Pericardium fibroblast (primary cell): Measurements from ENCODE around the gene ALOX5AP. TPM values are rescaled to one million over a fixed set of nuclear protein-coding genes. Genes with fewer than 3 reads are reported as not detected.

Experiments used
- total RNA-seq: library from RNA; depleted of rRNA; stranded (reverse); fragments of >200 nt; gene quantifications from 2 replicates; pipeline ENCODE4 v1.2.3, GENCODE V29; 2015

The ALOX5AP gene
- total RNA-seq = 0.26 and 1.2 TPM in 2 replicates

DNA sequence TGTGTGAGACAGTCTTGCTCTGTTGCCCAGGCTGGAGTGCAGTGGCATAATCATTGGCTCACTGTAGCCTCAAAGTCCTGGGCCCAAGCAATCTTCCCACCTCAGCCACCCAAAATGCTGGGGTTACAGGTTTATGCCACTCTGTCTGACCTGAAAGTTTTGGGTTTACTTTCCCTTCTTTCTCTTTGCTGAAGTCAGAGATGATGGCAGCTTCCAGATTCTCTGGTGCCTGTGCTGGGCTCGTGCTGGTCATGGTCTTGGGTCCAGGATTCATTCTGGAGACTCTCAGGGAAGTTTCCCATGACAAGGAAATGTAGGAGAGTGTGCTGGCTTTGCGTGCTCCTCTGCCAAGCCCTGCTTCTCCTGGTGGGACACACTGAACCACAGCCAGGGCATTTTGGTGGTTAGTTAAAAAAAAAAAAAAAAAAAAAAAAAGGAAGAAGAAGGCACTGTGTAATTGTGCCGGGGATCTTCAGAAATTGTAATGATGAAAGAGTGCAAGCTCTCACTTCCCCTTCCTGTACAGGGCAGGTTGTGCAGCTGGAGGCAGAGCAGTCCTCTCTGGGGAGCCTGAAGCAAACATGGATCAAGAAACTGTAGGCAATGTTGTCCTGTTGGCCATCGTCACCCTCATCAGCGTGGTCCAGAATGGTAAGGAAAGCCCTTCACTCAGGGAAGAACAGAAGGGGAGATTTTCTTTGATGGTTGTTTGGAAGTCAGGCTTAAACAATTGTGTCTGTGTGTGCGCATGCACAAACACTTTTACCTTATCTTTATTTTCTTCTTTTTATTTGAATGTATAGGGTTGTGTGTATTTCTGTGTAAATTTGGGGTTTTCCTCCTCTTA lies at the start of gene ALOX5AP:
ALOX5AP (plus strand) TSS at position 519 of the 847 bp plus-strand sequence; CDS start at position 582, 63 bp downstream.

Other genes with a start within 250 kb of the ALOX5AP start
- 9.3 and 15.5 TPM in 2 replicates for gene USPL1, start 117.6 kb upstream of the ALOX5AP start, total RNA-seq
- gene MEDAG, start 170.7 kb downstream of the ALOX5AP start, total RNA-seq = 49.2 and 210 TPM in 2 replicates
- gene TEX26, start 197.1 kb downstream of the ALOX5AP start, total RNA-seq = not detected in 2 replicates